GM12878 (cell line): ENCODE data around the gene C1orf174. TPM values are rescaled to one million over a fixed set of nuclear protein-coding genes. Genes with fewer than 3 reads are reported as not detected.

ENCODE experiments used
- ATAC-seq: fragments of 200-7000 bp; cut with Tn5 transposase; 3 replicates; pipeline ENCODE4 v1.9.1; 2020; ENCODE audit warnings: mild to moderate bottlenecking, moderate library complexity
- BruUV-seq: library from RNA; stranded (reverse); fragments of 400-500 nt; replicated peaks from 2 replicates; lab custom pipeline; 2021; lab: Mats Ljungman, UMichigan
- CTCF ChIA-PET: fragments of 300-600 bp; sonication (Branson Sonifier 250); formaldehyde crosslinking; extraction: SDS; loops from one replicate; lab custom pipeline; 2021; ENCODE audit warnings: inconsistent platforms; lab: Yijun Ruan, JAX
- POLR2A ChIA-PET: fragments of 350-600 bp; formaldehyde crosslinking; extraction: SDS; loops from one replicate; lab custom pipeline; 2021; ENCODE audit warnings: inconsistent platforms; lab: Charles Lee
- RAD21 ChIA-PET: fragments of 300-600 bp; sonication (Branson Sonifier 250); formaldehyde crosslinking; loops from one replicate; lab custom pipeline; 2023; ENCODE audit warnings: antibody characterized with exemption; ENCODE audit not compliant: unreplicated experiment; lab: Charles Lee
- SMC1A ChIA-PET: fragments of 300-600 bp; sonication (Branson Sonifier 250); formaldehyde crosslinking; loops from one replicate; lab custom pipeline; 2023; ENCODE audit not compliant: unreplicated experiment, uncharacterized antibody; lab: Charles Lee
- DNase-seq: peaks from one replicate; pipeline ENCODE4 v3.0.0-alpha.2; 2011; ENCODE audit warnings: low read depth, low spot score
- FAIRE-seq: peaks from 3 replicates; lab custom pipeline; 2011; peaks lifted over from hg19 to GRCh38; lab: Jason Lieb, UNC
- H2AFZ ChIP-seq: 2 replicates; pipeline ENCODE4 v1.6.0; 2011; ENCODE audit warnings: low read depth, low read length, control low read depth; ENCODE audit not compliant: control insufficient read depth
- H3K27ac ChIP-seq: 2 replicates; pipeline ENCODE4 v1.5.1; 2011; ENCODE audit warnings: control low read depth; ENCODE audit not compliant: control insufficient read depth, insufficient read depth
- H3K27me3 ChIP-seq, 2 experiments: replicated peaks in 1 of 2; 2 replicates each; pipeline versions ENCODE4 v1.6.0 to v1.6.1; 2011; ENCODE audit warnings: low read length in 1 of 2; ENCODE audit not compliant: control insufficient read depth in 2 of 2, insufficient read depth in 2 of 2
- H3K36me3 ChIP-seq, 2 experiments: 2 replicates each; pipeline ENCODE4 v1.5.1; 2011; ENCODE audit warnings: low read length in 1 of 2; ENCODE audit not compliant: control insufficient read depth in 2 of 2, insufficient read depth in 2 of 2
- H3K4me1 ChIP-seq: 2 replicates; pipeline ENCODE4 v1.6.1; 2011; ENCODE audit warnings: mild to moderate bottlenecking, low read length, moderate library complexity, mixed read lengths; ENCODE audit not compliant: control insufficient read depth, insufficient read depth
- H3K4me2 ChIP-seq: 2 replicates; pipeline ENCODE4 v1.6.0; 2011; ENCODE audit warnings: control low read depth; ENCODE audit not compliant: control insufficient read depth, insufficient read depth
- H3K4me3 ChIP-seq: fragments of 200-600 bp; sonication (generic); 2 replicates; pipeline ENCODE4 v1.5.1; 2016
- H3K79me2 ChIP-seq: 2 replicates; pipeline ENCODE4 v1.6.0; 2011; ENCODE audit warnings: low read length; ENCODE audit not compliant: control insufficient read depth, insufficient read depth
- H3K9ac ChIP-seq: 2 replicates; pipeline ENCODE4 v1.8.0; 2011; ENCODE audit warnings: low read length, control low read depth, mixed read lengths; ENCODE audit not compliant: control insufficient read depth, insufficient read depth
- H3K9me3 ChIP-seq: replicated peaks from 3 replicates; pipeline ENCODE4 v1.5.1; 2011; ENCODE audit warnings: mild to moderate bottlenecking, low read length; ENCODE audit not compliant: control insufficient read depth, insufficient read depth
- H4K20me1 ChIP-seq: 2 replicates; pipeline ENCODE4 v1.6.0; 2011; ENCODE audit not compliant: control insufficient read depth, insufficient read depth
- BRCA1 ChIP-seq: IDR thresholded peaks from 2 replicates; pipeline ENCODE4 v1.6.1; 2011; ENCODE audit warnings: low read depth, low read length, improper control_type of control experiment
- ESRRA ChIP-seq: IDR thresholded peaks from 2 replicates; pipeline ENCODE4 v1.6.1; 2012; ENCODE audit warnings: mild to moderate bottlenecking, low read length, improper control_type of control experiment
- FOXM1 ChIP-seq: IDR thresholded peaks from 2 replicates; pipeline ENCODE4 v1.6.1; 2012; ENCODE audit warnings: low read depth, mild to moderate bottlenecking, inconsistent platforms, low read length, moderate library complexity
- IKZF2 ChIP-seq, 2 experiments: fragments of 450-650 bp; IDR thresholded peaks; 2 replicates each; pipeline ENCODE4 v1.6.1; 2017; ENCODE audit warnings: mild to moderate bottlenecking in 2 of 2, moderate library complexity in 2 of 2
- KAT2A ChIP-seq: conservative IDR thresholded peaks from 2 replicates; pipeline ENCODE4 v1.6.1; 2011; ENCODE audit warnings: low read depth, low read length; ENCODE audit not compliant: control insufficient read depth
- MAX ChIP-seq: IDR thresholded peaks from 2 replicates; pipeline ENCODE4 v1.6.1; 2012; ENCODE audit warnings: low read depth, low read length, improper control_type of control experiment
- MTA2 ChIP-seq: fragments of 450-650 bp; IDR thresholded peaks from 2 replicates; pipeline ENCODE4 v1.6.1; 2016; ENCODE audit warnings: low read depth, mild to moderate bottlenecking, moderate library complexity
- NFYB ChIP-seq: IDR thresholded peaks from 2 replicates; pipeline ENCODE4 v1.6.1; 2011; ENCODE audit warnings: low read depth, mild to moderate bottlenecking, low read length, improper control_type of control experiment, moderate library complexity; ENCODE audit not compliant: insufficient read depth
- NR2C1 ChIP-seq: fragments of 450-650 bp; IDR thresholded peaks from 2 replicates; pipeline ENCODE4 v1.6.1; 2017; ENCODE audit warnings: antibody characterized with exemption, mild to moderate bottlenecking, moderate library complexity
- NRF1 ChIP-seq: conservative IDR thresholded peaks from 2 replicates; pipeline ENCODE4 v1.6.1; 2011; ENCODE audit warnings: mild to moderate bottlenecking, low read depth, low read length, improper control_type of control experiment
- POU2F2 ChIP-seq: IDR thresholded peaks from 3 replicates; pipeline ENCODE4 v1.6.1; 2011; ENCODE audit warnings: low read depth, mild to moderate bottlenecking, low read length, borderline replicate concordance
- RAD51 ChIP-seq: fragments of 450-650 bp; IDR thresholded peaks from 2 replicates; pipeline ENCODE4 v1.6.1; 2016; ENCODE audit warnings: moderate library complexity, mild to moderate bottlenecking, inconsistent platforms
- RB1 ChIP-seq: fragments of 450-650 bp; formaldehyde crosslinking; IDR thresholded peaks from 2 replicates; pipeline ENCODE4 v1.6.1; 2017; ENCODE audit warnings: mild to moderate bottlenecking, borderline replicate concordance
- RCOR1 ChIP-seq: conservative IDR thresholded peaks from 2 replicates; pipeline ENCODE4 v1.6.1; 2012; ENCODE audit warnings: low read depth, low read length, improper control_type of control experiment
- RFX5 ChIP-seq: IDR thresholded peaks from 2 replicates; pipeline ENCODE4 v1.6.1; 2011; ENCODE audit warnings: low read depth, low read length, improper control_type of control experiment
- SREBF2 ChIP-seq: IDR thresholded peaks from 2 replicates; pipeline ENCODE4 v1.6.1; 2012; ENCODE audit warnings: mild to moderate bottlenecking, low read length
- STAT1 ChIP-seq: fragments of 450-650 bp; conservative IDR thresholded peaks from 2 replicates; pipeline ENCODE4 v1.6.1; 2014; ENCODE audit warnings: antibody characterized with exemption, mild to moderate bottlenecking
- WRNIP1 ChIP-seq: IDR thresholded peaks from 2 replicates; pipeline ENCODE4 v1.6.1; 2011; ENCODE audit warnings: low read depth, low read length, improper control_type of control experiment, borderline replicate concordance
- WGBS: methylation state at CpG from one replicate; pipeline ENCODE4 v1.1.6; 2016; ENCODE audit warnings: low lambda C conversion rate; ENCODE audit not compliant: insufficient replicate concordance, insufficient coverage; ENCODE audit errors: missing lambda C conversion rate; 5-methylcytosine and 5-hydroxymethylcytosine counted together
- in situ Hi-C: fragments of 300-500 bp; cut with MboI; formaldehyde crosslinking; loops from 9 replicates; pipeline ENCODE4 v1.14.3; 2018; ENCODE audit warnings: mixed read lengths
- intact Hi-C: fragments of 100-400 bp; cut with micrococcal nuclease; formaldehyde crosslinking; loops from one replicate; pipeline ENCODE4 v1.14.2; 2022; ENCODE audit not compliant: unreplicated experiment
- polyA plus RNA-seq, 11 experiments: library from polyadenylated mRNA; depleted of rRNA in 4 of 11; unstranded in 6 of 11; stranded (reverse) in 5 of 11; fragments of >200 nt; fragmentation: Nextera tagmentation in 4 of 11; fragmentation: Illumina TruSeq in 1 of 11; extraction: Ambion mirVana in 4 of 11; extraction: Trizol in 1 of 11; gene quantifications; 1 replicate in 1 of 11; 2 replicates in 10 of 11; pipeline versions ENCODE4 v1.2.1 to v1.2.3, GENCODE V29; 2011 to 2016; ENCODE audit warnings: inconsistent platforms in 2 of 11, missing spikeins in 2 of 11, low read depth in 1 of 11
- total RNA-seq, 4 experiments: library from RNA; depleted of rRNA in 3 of 4; stranded (reverse); fragments of >200 nt in 3 of 4; fragmentation: Illumina TruSeq in 1 of 4; extraction: Trizol in 1 of 4; gene quantifications; 2 replicates each; pipeline versions ENCODE4 v1.2.1 to v1.2.3, GENCODE V29; 2013 to 2021

The C1orf174 gene
- total and polyA plus RNA-seq, 10 of the 15 experiments (the other 5 are each of a cell fraction or from before 2014, with no cell fraction given), result 17.5 to 35.4 (median 25.1) TPM

GRCh38 chr1:3924186-3924824 lies 24.2 kb upstream of the C1orf174 start:
- no peak overlapping the region for H3K9ac ChIP-seq
- no peaks in the 10 kb centered on the region for H3K36me3 ChIP-seq
- no peaks in the 10 kb centered on the region; the same call in 2 of the 3 replicates for H3K9me3 ChIP-seq
- FAIRE-seq (no peak), DNase-seq (no peak), ATAC-seq (no peak)
- H3K4me1 ChIP-seq, result no peaks in the 10 kb centered on the region
- no peaks in the 10 kb centered on the region for H4K20me1 ChIP-seq
- ChIA-PET RAD21 (no interaction called here), CTCF (no interaction called here), SMC1A (no interaction called here), POLR2A (no interaction called here)
- no TSS peak for BruUV-seq
- no peak overlapping the region for H2AFZ ChIP-seq
- intact Hi-C loops (no loop called here), in situ Hi-C loops (no loop called here)
- H3K4me3 ChIP-seq, result no peak overlapping the region
- TF ChIP-seq SREBF2, result no peak
- no peak for TF ChIP-seq BRCA1
- no peak for TF ChIP-seq RFX5
- TF ChIP-seq RB1, result no peak
- no peak for TF ChIP-seq POU2F2
- TF ChIP-seq STAT1, result no peak
- TF ChIP-seq WRNIP1, result no peak
- no peak for TF ChIP-seq RAD51
- TF ChIP-seq RCOR1, result no peak
- no peak for TF ChIP-seq KAT2A
- TF ChIP-seq MAX, result no peak
- no peak for TF ChIP-seq NRF1
- no peak for TF ChIP-seq ESRRA
- TF ChIP-seq NFYB, result no peak
- no peak for TF ChIP-seq NR2C1
- no peak for TF ChIP-seq FOXM1
- no peak for TF ChIP-seq MTA2
- no peak for TF ChIP-seq IKZF2 (IDR thresholded peaks at IDR 0.05)
- no peak overlapping the region for H3K4me2 ChIP-seq
- no peaks in the 10 kb centered on the region for H3K79me2 ChIP-seq
- no peaks in the 10 kb centered on the region; a peak in 1 of 4 replicates for H3K27me3 ChIP-seq
- no peak overlapping the region for H3K27ac ChIP-seq
- 8% methylated on average over 12 of the region's 13 CpGs for WGBS
